NOMO-1 treated with DMSO at 0.1 percent for 48 hours (cell line): ENCODE measurements around the gene SPEG.

ENCODE experiments used
- DNase-seq: peaks from one replicate; lab custom pipeline; 2025; ENCODE audit not compliant: unreplicated experiment; lab: John Stamatoyannopoulos, UW

The SPEG gene

GRCh38 chr2:219544567-219544966, 109.9 kb downstream of the SPEG start:
- no peak for DNase-seq

GRCh38 chr2:219545295-219545942, 110.8 kb downstream of the SPEG start:
- DNase-seq, result no peak

GRCh38 chr2:219545943-219546352, 111.3 kb downstream of the SPEG start:
- DNase-seq, result no peak

- DNase-seq, result no peak
Measured at GRCh38 chr2:219547621-219548020, 113.0 kb downstream of the SPEG start.
